Erythroblast (primary cell): ENCODE measurements around the gene ATXN7.

ENCODE experiments used
- GATA1 ChIP-seq: IDR thresholded peaks from 2 replicates; pipeline ENCODE4 v1.6.1; 2011; ENCODE audit warnings: low read depth, mild to moderate bottlenecking, control low read depth, low read length, moderate library complexity
- POLR2A ChIP-seq: IDR thresholded peaks from 2 replicates; pipeline ENCODE4 v1.6.1; 2011; ENCODE audit warnings: mild to moderate bottlenecking, low read length

- no peak for TF ChIP-seq POLR2A
- no peak for TF ChIP-seq GATA1
Measured at GRCh38 chr3:63862804-63863149, 890 bp upstream of the ATXN7 start.
